HEK293 (cell line): Measurements from ENCODE around the gene RRP7A.
"Not testable (repeated sequence)": the region's sequence is repeated elsewhere in the genome, so short reads cannot be mapped to it uniquely, and the experiment has no call there.

Experiments used
- CTCF ChIA-PET: fragments of 350-600 bp; formaldehyde crosslinking; extraction: SDS; loops from one replicate; lab custom pipeline; 2021; ENCODE audit warnings: antibody characterized with exemption; lab: Yijun Ruan, JAX
- POLR2A ChIA-PET: fragments of 300-600 bp; formaldehyde crosslinking; extraction: SDS; loops from one replicate; lab custom pipeline; 2020; ENCODE audit warnings: antibody characterized with exemption, inconsistent platforms; lab: Yijun Ruan, JAX
- H3K27ac ChIP-seq: fragments of 200-500 bp; sonication (Bioruptor generic); 2 replicates; pipeline ENCODE4 v1.5.1; 2014; ENCODE audit warnings: low read depth, low read length, control low read depth, inconsistent platforms; ENCODE audit errors: extremely low read depth
- H3K36me3 ChIP-seq, 2 experiments: fragments of 200-500 bp in 1 of 2; sonication (Bioruptor generic) in 1 of 2; 1 replicate in 1 of 2; 2 replicates in 1 of 2; pipeline ENCODE4 v1.5.1; 2014 to 2017; ENCODE audit warnings: inconsistent platforms in 2 of 2, low read length in 2 of 2; ENCODE audit not compliant: control insufficient read depth in 2 of 2, insufficient read depth in 1 of 2
- H3K4me1 ChIP-seq: fragments of 200-500 bp; sonication (Bioruptor generic); 2 replicates; pipeline ENCODE4 v1.5.1; 2014; ENCODE audit warnings: mild to moderate bottlenecking, low read length, inconsistent platforms; ENCODE audit not compliant: control insufficient read depth, insufficient read depth
- H3K4me3 ChIP-seq: 2 replicates; pipeline ENCODE4 v1.5.1; 2011; ENCODE audit warnings: low read depth, mild to moderate bottlenecking, control low read depth, low read length, moderate library complexity
- H3K9me3 ChIP-seq: fragments of 200-500 bp; sonication (Bioruptor generic); 2 replicates; pipeline ENCODE4 v1.5.1; 2014; ENCODE audit warnings: low read depth, low read length, inconsistent platforms; ENCODE audit not compliant: control insufficient read depth, insufficient read depth
- BCL6B ChIP-seq: fragments of 450-650 bp; formaldehyde crosslinking; IDR thresholded peaks from 2 replicates; pipeline ENCODE4 v1.5.1; 2017; ENCODE audit warnings: missing biosample characterization, missing genetic modification characterization
- GLI4 ChIP-seq: fragments of 450-650 bp; formaldehyde crosslinking; IDR thresholded peaks from 2 replicates; pipeline ENCODE4 v1.5.1; 2016; ENCODE audit warnings: missing biosample characterization, missing genetic modification characterization
- HOXC10 ChIP-seq: sonication (generic); formaldehyde crosslinking; IDR thresholded peaks from 2 replicates; pipeline ENCODE4 v1.8.1; 2023; ENCODE audit warnings: mild to moderate bottlenecking, missing genetic modification reagents
- KLF9 ChIP-seq: fragments of 450-650 bp; formaldehyde crosslinking; IDR thresholded peaks from 2 replicates; pipeline ENCODE4 v1.5.1; 2016; ENCODE audit warnings: missing biosample characterization, missing genetic modification characterization, low read depth
- SP3 ChIP-seq: fragments of 450-650 bp; formaldehyde crosslinking; IDR thresholded peaks from 2 replicates; pipeline ENCODE4 v1.5.1; 2016; ENCODE audit warnings: missing biosample characterization, missing genetic modification characterization
- YY2 ChIP-seq: fragments of 450-650 bp; formaldehyde crosslinking; IDR thresholded peaks from 2 replicates; pipeline ENCODE4 v1.5.1; 2016; ENCODE audit warnings: missing biosample characterization, missing genetic modification characterization
- ZBTB21 ChIP-seq: fragments of 450-650 bp; formaldehyde crosslinking; IDR thresholded peaks from 2 replicates; pipeline ENCODE4 v1.5.1; 2017; ENCODE audit warnings: missing biosample characterization, missing genetic modification characterization
- ZFP3 ChIP-seq: fragments of 450-650 bp; formaldehyde crosslinking; IDR thresholded peaks from 2 replicates; pipeline ENCODE4 v1.5.1; 2016; ENCODE audit warnings: low read depth, missing biosample characterization, missing genetic modification characterization
- ZNF214 ChIP-seq: fragments of 450-650 bp; formaldehyde crosslinking; IDR thresholded peaks from 2 replicates; pipeline ENCODE4 v1.5.1; 2017; ENCODE audit warnings: missing biosample characterization, mild to moderate bottlenecking, missing genetic modification characterization, borderline replicate concordance
- ZNF24 ChIP-seq: fragments of 450-650 bp; formaldehyde crosslinking; IDR thresholded peaks from 2 replicates; pipeline ENCODE4 v1.5.1; 2016; ENCODE audit warnings: missing biosample characterization, missing genetic modification characterization
- ZNF248 ChIP-seq: fragments of 450-650 bp; formaldehyde crosslinking; IDR thresholded peaks from 2 replicates; pipeline ENCODE4 v1.5.1; 2017; ENCODE audit warnings: missing biosample characterization, missing genetic modification characterization
- ZNF292 ChIP-seq: fragments of 450-650 bp; formaldehyde crosslinking; IDR thresholded peaks from 2 replicates; pipeline ENCODE4 v1.5.1; 2016; ENCODE audit warnings: low read depth, missing biosample characterization, missing genetic modification characterization, borderline replicate concordance
- ZNF302 ChIP-seq: fragments of 450-650 bp; formaldehyde crosslinking; IDR thresholded peaks from 2 replicates; pipeline ENCODE4 v1.5.1; 2016; ENCODE audit warnings: missing biosample characterization, missing genetic modification characterization, low read depth
- ZNF311 ChIP-seq: fragments of 450-650 bp; formaldehyde crosslinking; IDR thresholded peaks from 2 replicates; pipeline ENCODE4 v1.5.1; 2017; ENCODE audit warnings: missing biosample characterization, missing genetic modification characterization, borderline replicate concordance
- ZNF335 ChIP-seq: fragments of 450-650 bp; formaldehyde crosslinking; conservative IDR thresholded peaks from 2 replicates; pipeline ENCODE4 v1.5.1; 2016; ENCODE audit warnings: missing biosample characterization, missing genetic modification characterization
- ZNF416 ChIP-seq: fragments of 450-650 bp; formaldehyde crosslinking; IDR thresholded peaks from 2 replicates; pipeline ENCODE4 v1.5.1; 2016; ENCODE audit warnings: missing biosample characterization, missing genetic modification characterization
- ZNF510 ChIP-seq: fragments of 450-650 bp; formaldehyde crosslinking; IDR thresholded peaks from 2 replicates; pipeline ENCODE4 v1.5.1; 2018; ENCODE audit warnings: mild to moderate bottlenecking, missing genetic modification characterization, missing biosample characterization; ENCODE audit not compliant: insufficient replicate concordance
- ZNF548 ChIP-seq: fragments of 450-650 bp; formaldehyde crosslinking; IDR thresholded peaks from 2 replicates; pipeline ENCODE4 v1.5.1; 2016; ENCODE audit warnings: missing biosample characterization, missing genetic modification characterization
- ZNF558 ChIP-seq: fragments of 450-650 bp; formaldehyde crosslinking; IDR thresholded peaks from 2 replicates; pipeline ENCODE4 v1.5.1; 2016; ENCODE audit warnings: missing biosample characterization, missing genetic modification characterization
- ZNF664 ChIP-seq: fragments of 450-650 bp; formaldehyde crosslinking; IDR thresholded peaks from 2 replicates; pipeline ENCODE4 v1.5.1; 2016; ENCODE audit warnings: missing biosample characterization, missing genetic modification characterization
- ZNF768 ChIP-seq: fragments of 450-650 bp; formaldehyde crosslinking; IDR thresholded peaks from 2 replicates; pipeline ENCODE4 v1.5.1; 2018; ENCODE audit warnings: missing biosample characterization, mild to moderate bottlenecking, missing genetic modification characterization
- TF ChIP-seq, protein P1 (sequence below): fragments of 450-650 bp; formaldehyde crosslinking; IDR thresholded peaks from 2 replicates; pipeline ENCODE4 v1.5.1; 2016; ENCODE audit warnings: missing biosample characterization, missing genetic modification characterization

RRP7A gene

DNA sequence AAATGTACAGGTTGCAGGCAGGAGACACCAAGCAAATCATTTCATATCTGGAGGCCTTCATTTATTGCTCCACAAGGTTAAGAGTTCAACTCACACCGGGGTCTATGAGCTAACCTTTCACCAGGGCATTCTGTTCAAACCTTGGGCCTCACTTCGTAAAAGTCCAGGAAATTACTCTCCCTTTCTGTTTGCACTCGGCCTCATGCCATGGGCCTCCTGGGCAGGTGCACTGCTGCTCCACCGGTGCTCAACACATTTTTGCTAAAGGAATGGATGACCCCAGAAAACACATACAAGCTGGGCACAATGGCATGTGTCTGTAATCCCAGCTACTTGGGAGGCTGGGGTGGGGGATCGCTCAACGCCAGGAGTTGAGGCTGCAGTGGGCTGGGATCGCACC is 16.6 kb upstream of the RRP7A start:
- no peaks in the 10 kb centered on the region for H3K36me3 ChIP-seq
- ChIA-PET POLR2A (no interaction called here), CTCF (interaction anchor here (0.7 to 2.6 kb wide), 2 partner anchors 25 to 114 kb away, joined by 4 to 16 read pairs; no protein-coding TSS in a partner anchor)
- H3K9me3 ChIP-seq, result no peaks in the 10 kb centered on the region
- no peak overlapping the region for H3K27ac ChIP-seq
- no peaks in the 10 kb centered on the region for H3K4me1 ChIP-seq
- H3K4me3 ChIP-seq, result no peak overlapping the region
- TF ChIP-seq ZNF558 (tag by site-specific recombination), result no peak
- no peak for TF ChIP-seq ZNF302
- no peak for TF ChIP-seq ZNF510 (tag by site-specific recombination)
- no peak for TF ChIP-seq SP3
- TF ChIP-seq ZNF292 (tag by site-specific recombination), result no peak
- TF ChIP-seq ZNF768 (tag by site-specific recombination), result no peak
- TF ChIP-seq ZNF664 (tag by site-specific recombination), result no peak
- TF ChIP-seq BCL6B (tag by site-specific recombination), result no peak
- TF ChIP-seq KLF9 (tag by site-specific recombination), result no peak
- no peak for TF ChIP-seq ZNF416 (tag by site-specific recombination)
- TF ChIP-seq YY2, result no peak
- no peak for TF ChIP-seq GLI4 (tag by site-specific recombination)
- no peak for TF ChIP-seq ZNF24 (tag by site-specific recombination)
- TF ChIP-seq ZNF548 (tag by site-specific recombination), result no peak
- TF ChIP-seq ZNF335 (tag by site-specific recombination), result no peak
- no peak for TF ChIP-seq HOXC10
- TF ChIP-seq ZNF214 (tag by site-specific recombination), result no peak
- no peak for TF ChIP-seq ZBTB21 (tag by site-specific recombination)
- TF ChIP-seq ZNF248, result no peak
- TF ChIP-seq ZFP3, result no peak

DNA sequence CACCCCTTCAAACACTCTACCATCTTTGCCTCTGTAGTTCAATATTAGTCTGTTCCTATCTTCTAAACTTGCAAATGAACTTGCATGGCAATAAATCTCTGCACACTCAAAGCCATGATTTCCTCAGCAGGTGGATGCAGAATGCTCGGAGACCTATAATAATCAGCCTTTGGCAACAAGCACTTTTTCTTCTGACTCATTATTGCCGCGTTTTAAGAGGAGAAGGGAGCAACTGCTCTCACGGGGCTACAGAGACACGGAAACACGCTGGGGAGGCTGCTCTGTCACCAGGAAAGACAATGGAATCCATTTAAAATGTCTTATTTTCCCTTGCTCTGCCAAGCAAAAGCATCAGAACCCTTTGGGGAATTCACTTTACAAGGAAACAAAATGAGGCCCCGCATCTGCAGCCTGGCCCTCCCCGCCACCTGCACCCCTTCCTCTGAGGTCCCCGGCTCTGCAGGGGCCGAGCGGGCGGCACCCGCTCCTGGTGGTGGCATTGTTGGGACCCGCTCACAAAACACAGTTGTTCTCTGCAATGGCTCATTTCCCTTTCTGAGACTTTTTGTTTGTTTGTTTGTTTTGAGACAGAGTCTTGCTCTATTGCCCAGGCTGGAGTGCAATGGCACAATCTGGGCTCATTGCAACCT is 15.6 kb upstream of the RRP7A start:
- H3K9me3 ChIP-seq, H3K4me3 ChIP-seq, H3K4me1 ChIP-seq, H3K27ac ChIP-seq, POLR2A ChIA-PET, H3K36me3 ChIP-seq: not testable (repeated sequence)
- CTCF ChIA-PET, result interaction anchor here (3.9 kb wide), 1 partner anchor 26 kb away, joined by 31 read pairs; no protein-coding TSS in a partner anchor

GRCh38 chr22:42533638-42533977 is 14.0 kb upstream of the RRP7A start:
- POLR2A ChIA-PET, result interaction anchor here (0.6 to 1.2 kb wide), 2 partner anchors 20 to 25 kb away, joined by 3 to 6 read pairs; partner anchors contain the start of gene SERHL2
- H3K36me3 ChIP-seq, result no peaks in the 10 kb centered on the region
- CTCF ChIA-PET, result interaction anchor here (0.6 to 3.9 kb wide), 4 partner anchors 17 to 199 kb away, joined by 4 to 31 read pairs (median 5); no protein-coding TSS in a partner anchor
- no peak overlapping the region for H3K4me3 ChIP-seq
- no peaks in the 10 kb centered on the region for H3K4me1 ChIP-seq
- TF ChIP-seq ZNF311 (tag by site-specific recombination), result no peak
- TF ChIP-seq, protein P1, sequence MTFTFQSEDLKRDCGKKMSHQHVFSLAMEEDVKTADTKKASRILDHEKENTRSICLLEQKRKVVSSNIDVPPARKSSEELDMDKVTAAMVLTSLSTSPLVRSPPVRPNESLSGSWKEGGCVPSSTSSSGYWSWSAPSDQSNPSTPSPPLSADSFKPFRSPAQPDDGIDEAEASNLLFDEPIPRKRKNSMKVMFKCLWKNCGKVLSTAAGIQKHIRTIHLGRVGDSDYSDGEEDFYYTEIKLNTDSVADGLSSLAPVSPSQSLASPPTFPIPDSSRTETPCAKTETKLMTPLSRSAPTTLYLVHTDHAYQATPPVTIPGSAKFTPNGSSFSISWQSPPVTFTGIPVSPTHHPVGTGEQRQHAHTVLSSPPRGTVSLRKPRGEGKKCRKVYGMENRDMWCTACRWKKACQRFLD, result no peak
- H3K9me3 ChIP-seq, result no peaks in the 10 kb centered on the region
- H3K27ac ChIP-seq, result no peak overlapping the region

- H3K36me3 ChIP-seq, H3K27ac ChIP-seq, POLR2A ChIA-PET, H3K4me3 ChIP-seq, H3K4me1 ChIP-seq, H3K9me3 ChIP-seq: not testable (repeated sequence)
- CTCF ChIA-PET, result interaction anchor here (0.7 to 3.9 kb wide), 4 partner anchors 9 to 53 kb away, joined by 3 to 31 read pairs (median 8); no protein-coding TSS in a partner anchor
Observed at GRCh38 chr22:42531401-42532084, 11.9 kb upstream of the RRP7A start.

DNA sequence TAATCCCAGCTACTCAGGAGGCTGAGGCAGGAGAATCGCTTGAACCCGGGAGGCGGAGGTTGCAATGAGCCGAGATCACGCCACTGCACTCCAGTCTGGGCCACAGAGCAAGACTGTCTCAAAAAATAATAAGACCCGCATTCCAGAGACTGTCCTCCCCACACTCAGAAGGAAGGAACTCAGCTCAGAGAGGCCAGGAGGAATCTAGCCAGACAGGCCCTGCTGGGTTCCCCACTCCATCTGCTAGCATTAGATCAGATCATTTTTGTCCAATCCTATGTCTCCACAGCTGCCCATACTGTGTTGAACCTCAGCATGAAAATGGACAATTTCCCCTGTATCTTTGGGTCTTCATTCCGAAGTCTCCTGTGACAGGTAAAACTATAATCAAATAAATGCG is 9.8 kb upstream of the RRP7A start:
- H3K4me3 ChIP-seq, H3K4me1 ChIP-seq, CTCF ChIA-PET, H3K27ac ChIP-seq, H3K9me3 ChIP-seq, H3K36me3 ChIP-seq: not testable (repeated sequence)
- POLR2A ChIA-PET, result interaction anchor here (0.6 kb wide), 1 partner anchor 35 kb away, joined by 4 read pairs; no protein-coding TSS in a partner anchor
